Ishikawa (cell line): ENCODE data around the gene CCDC146.
A peak's percentile ranks its signal among the peaks of the same experiment; 100 is the strongest.

ENCODE experiments used
- CEBPB ChIP-seq: IDR thresholded peaks from 2 replicates; pipeline ENCODE4 v1.6.1; 2012
- CREB1 ChIP-seq: IDR thresholded peaks from 2 replicates; pipeline ENCODE4 v1.6.1; 2012; ENCODE audit warnings: low read depth
- EGR1 ChIP-seq: IDR thresholded peaks from 2 replicates; pipeline ENCODE4 v1.6.1; 2012
- EP300 ChIP-seq: IDR thresholded peaks from 2 replicates; pipeline ENCODE4 v1.6.1; 2012; ENCODE audit warnings: borderline replicate concordance
- FOXM1 ChIP-seq: IDR thresholded peaks from 2 replicates; pipeline ENCODE4 v1.6.1; 2012; ENCODE audit warnings: low read depth, borderline replicate concordance
- MAX ChIP-seq: IDR thresholded peaks from 2 replicates; pipeline ENCODE4 v1.6.1; 2012
- NFIC ChIP-seq: IDR thresholded peaks from 2 replicates; pipeline ENCODE4 v1.6.1; 2012
- RAD21 ChIP-seq: IDR thresholded peaks from 2 replicates; pipeline ENCODE4 v1.6.1; 2012; ENCODE audit warnings: low read depth
- REST ChIP-seq: IDR thresholded peaks from 2 replicates; pipeline ENCODE4 v1.6.1; 2012; ENCODE audit warnings: low read depth, mild to moderate bottlenecking
- TAF1 ChIP-seq: IDR thresholded peaks from 2 replicates; pipeline ENCODE4 v1.6.1; 2012; ENCODE audit warnings: low read depth, mild to moderate bottlenecking
- TCF12 ChIP-seq: IDR thresholded peaks from 2 replicates; pipeline ENCODE4 v1.6.1; 2012; ENCODE audit warnings: low read depth
- TEAD4 ChIP-seq: IDR thresholded peaks from 2 replicates; pipeline ENCODE4 v1.6.1; 2012
- YY1 ChIP-seq: IDR thresholded peaks from 2 replicates; pipeline ENCODE4 v1.6.1; 2012; ENCODE audit warnings: low read depth
- ZBTB7A ChIP-seq: IDR thresholded peaks from 2 replicates; pipeline ENCODE4 v1.6.1; 2012; ENCODE audit warnings: low read depth
- TF ChIP-seq, protein P1 (sequence below): IDR thresholded peaks from 2 replicates; pipeline ENCODE4 v1.6.1; 2012

Gene CCDC146

DNA sequence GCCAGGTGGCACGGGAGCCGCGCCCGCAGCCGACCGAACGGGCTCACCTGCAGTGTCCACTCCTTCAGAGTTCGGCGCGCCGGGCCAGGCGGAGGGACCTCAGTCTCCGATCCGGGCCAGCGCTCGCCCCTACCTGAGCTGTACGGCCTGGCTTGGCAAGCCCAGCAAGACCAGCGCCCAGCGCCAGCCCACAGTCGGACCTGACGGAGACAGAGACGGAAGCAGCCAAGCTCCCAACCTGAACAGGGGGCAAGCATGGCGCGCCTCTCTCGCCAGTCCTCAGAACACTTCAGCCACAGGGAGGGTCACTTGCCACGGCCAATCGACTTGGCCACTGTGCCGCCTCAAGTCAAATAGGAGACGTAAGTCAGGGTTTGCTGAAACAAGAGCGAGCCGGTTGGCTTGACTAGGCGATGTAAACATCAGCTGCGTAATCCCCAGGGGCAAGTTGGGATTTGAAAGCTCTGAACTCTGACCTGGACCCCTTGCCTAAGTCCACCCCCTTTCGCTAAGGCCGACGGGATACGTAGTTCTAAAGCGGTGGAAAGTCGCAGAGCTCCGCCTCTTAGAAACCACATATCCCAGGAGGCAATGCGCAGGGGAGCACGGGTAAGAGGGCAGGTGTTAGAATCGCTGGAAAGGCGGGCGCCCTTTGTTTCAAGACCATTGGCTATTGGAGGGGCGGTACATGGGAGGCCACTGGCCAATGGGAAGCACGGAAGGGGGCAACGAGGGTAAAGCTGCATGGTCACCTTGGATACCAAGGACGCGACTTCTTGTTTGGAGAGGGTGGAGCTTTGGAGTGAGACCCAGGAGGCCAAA, at the start of gene CCDC146:
TSS of gene CCDC146 (plus strand) at position 756 of the 822 bp plus-strand sequence. CDS start 45,054 bp downstream, outside the sequence.
- TF ChIP-seq MAX (peak; percentile 19; the same call in 1 of the 2 replicates), CEBPB (0 out of 2 replicates have a peak, but pooled peaks have one; percentile 22), YY1 (0 out of 2 replicates have a peak, but pooled peaks have one; percentile 22), CREB1 (peak; percentile 60), EGR1 (peak; percentile 62; the same call in 1 of the 2 replicates), TAF1 (peak; percentile 54), TCF12 (peak; percentile 62), FOXM1 (peak; percentile 67; the same call in 1 of the 2 replicates)
- TF ChIP-seq, protein P1, sequence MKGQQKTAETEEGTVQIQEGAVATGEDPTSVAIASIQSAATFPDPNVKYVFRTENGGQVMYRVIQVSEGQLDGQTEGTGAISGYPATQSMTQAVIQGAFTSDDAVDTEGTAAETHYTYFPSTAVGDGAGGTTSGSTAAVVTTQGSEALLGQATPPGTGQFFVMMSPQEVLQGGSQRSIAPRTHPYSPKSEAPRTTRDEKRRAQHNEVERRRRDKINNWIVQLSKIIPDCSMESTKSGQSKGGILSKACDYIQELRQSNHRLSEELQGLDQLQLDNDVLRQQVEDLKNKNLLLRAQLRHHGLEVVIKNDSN = peak; percentile 45

GRCh38 chr7:77112719-77113306, 9.6 kb upstream of the CCDC146 start:
- peak; percentile 42 for TF ChIP-seq RAD21

DNA sequence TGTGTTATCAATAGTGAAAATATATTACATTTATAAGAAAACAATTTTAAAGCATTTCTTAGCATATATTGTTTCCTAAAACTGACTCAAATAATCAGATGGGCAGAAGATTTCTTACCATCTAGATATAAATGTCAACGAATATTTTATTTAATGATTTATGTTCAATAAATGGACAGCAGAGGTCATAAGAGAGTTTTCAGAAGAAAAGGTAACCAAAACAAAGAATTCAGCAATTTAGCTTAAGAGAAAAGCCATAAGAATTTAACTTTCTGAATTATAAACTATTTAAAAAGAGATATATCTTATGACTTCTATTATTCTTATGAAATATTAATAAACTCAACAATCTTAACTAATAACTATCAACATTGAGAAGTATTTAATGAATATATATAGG, 3.1 kb downstream of the CCDC146 start:
- peak; percentile 40 for TF ChIP-seq RAD21

DNA sequence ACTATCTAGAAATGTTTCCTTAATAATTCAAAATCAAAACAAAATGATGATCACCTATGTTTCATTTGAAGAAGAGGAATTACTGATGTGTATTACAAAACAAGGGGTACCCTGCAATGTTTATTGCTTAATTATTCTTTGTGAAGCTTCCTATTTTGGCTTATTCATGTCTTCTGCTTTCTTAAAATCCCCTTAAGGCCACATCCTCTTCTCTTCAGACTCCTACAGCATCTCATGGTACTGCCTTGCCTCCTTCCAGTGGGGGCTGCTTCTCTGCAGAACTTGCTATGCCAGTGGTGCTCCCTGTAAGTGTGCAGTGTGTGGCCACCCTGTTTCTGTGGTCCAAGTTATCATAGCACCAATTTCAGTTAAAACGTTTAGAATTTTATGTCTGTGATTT, 35.0 kb downstream of the CCDC146 start:
- TF ChIP-seq CREB1 (no peak), TCF12 (no peak), TEAD4 (no peak), REST (no peak), RAD21 (no peak), ZBTB7A (no peak), EGR1 (no peak), EP300 (no peak)
- TF ChIP-seq, protein P1 = no peak

- 0 out of 2 replicates have a peak, but pooled peaks have one; percentile 22 for TF ChIP-seq NFIC
These were observed 50.2 kb downstream of the CCDC146 start for GRCh38 chr7:77172437-77173172.

- TF ChIP-seq TAF1 (no peak), NFIC (no peak), ZBTB7A (no peak), RAD21 (no peak), REST (no peak), EP300 (no peak), EGR1 (no peak), TEAD4 (no peak), CREB1 (no peak), YY1 (no peak), FOXM1 (no peak), CEBPB (no peak)
- TF ChIP-seq, protein P1 = no peak
These were observed 58.7 kb downstream of the CCDC146 start for GRCh38 chr7:77181015-77181595.
